ENCODE measurements around the gene PCMT1.
"Not testable (repeated sequence)": the region's sequence is repeated elsewhere in the genome, so short reads cannot be mapped to it uniquely, and the experiment has no call there.

Gene PCMT1

DNA sequence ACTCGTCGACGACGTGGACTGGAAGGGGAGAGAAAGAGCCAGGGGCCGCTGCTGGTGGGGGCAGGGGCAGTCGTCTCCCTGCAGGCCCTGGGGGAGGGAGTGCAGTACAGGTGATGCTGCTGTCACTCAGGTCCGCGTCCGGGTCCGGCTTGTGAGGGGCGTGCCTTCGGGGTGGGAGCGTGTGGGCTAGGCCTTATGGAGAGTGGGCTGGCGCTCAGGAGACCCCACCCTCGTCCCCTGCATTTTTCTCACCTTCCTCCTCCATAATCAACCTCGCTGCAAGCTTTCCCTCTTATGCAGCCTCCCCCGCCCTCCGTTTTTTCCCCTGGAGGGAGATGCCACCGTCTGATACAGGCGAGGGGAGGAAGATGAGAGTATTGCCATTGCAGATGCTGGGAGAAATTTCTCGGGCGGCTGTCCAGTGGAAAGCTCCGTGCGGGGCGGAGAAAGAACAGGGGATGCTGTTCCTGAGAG lies 632 bp downstream of the PCMT1 start:
- peak; percentile 92 for DNase-seq (ENCODE audit: low read depth, low spot score)

DNA sequence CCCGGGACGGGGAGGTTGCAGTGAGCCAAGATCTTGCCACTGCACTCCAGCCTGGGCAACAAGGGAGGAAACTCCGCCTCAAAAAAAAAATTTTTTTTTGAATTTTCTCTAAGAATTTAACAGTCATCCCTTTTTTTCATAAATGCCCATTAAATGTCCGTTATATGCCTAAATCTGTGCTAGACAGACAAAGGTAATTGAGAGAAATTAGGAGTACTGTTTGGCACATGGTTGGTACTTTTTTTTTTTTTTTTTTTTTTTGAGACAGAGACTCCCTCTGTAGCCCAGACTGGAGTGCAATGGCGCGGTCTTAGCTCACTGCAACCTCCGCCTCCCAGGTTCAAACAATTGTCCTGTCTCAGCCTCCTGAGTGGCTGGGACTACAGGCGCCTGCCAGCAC lies 1.7 kb downstream of the PCMT1 start:
- no peak for DNase-seq (ENCODE audit: low read depth, low spot score)

DNA sequence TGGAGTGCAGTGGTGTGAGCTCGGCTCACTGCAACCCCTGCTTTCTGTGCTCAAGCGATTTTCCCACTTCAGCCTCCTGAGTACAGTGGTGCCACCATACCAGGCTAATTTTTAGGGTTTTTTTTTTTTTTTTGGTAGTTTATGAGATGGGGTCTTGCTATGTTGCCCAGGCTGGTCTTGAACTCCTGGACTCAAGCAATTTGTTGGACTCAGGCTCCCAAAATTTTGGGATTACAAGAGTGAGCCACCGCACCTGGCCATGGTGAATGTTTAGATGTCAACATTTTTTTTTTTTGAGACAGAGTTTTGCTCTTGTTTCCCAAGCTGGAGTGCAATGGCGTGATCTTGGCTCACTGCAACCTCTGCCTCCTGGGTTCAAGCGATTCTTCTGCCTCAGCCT lies 2.4 kb downstream of the PCMT1 start:
- not testable (repeated sequence) for DNase-seq (ENCODE audit: low read depth, low spot score)

- no peak for DNase-seq (ENCODE audit: low read depth, low spot score)
These were observed 3.2 kb downstream of the PCMT1 start for GRCh38 chr6:149752600-149753373.

DNA sequence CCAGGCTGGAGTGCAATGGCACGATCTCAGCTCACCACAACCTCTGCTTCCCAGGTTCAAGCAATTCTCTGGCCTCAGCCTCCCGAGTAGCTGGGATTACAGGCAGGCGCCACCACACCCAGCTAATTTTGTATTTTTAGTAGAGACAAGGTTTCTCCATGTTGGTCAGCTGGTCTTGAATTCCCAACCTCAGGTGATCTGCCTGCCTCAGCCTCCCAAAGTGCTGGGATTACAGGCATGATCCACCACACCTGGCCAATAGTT lies 3.8 kb downstream of the PCMT1 start:
- DNase-seq (ENCODE audit: low read depth, low spot score), result not testable (repeated sequence)

- DNase-seq (ENCODE audit: low read depth, low spot score), result no peak
These were observed 5.0 kb downstream of the PCMT1 start for GRCh38 chr6:149754548-149754947.

DNA sequence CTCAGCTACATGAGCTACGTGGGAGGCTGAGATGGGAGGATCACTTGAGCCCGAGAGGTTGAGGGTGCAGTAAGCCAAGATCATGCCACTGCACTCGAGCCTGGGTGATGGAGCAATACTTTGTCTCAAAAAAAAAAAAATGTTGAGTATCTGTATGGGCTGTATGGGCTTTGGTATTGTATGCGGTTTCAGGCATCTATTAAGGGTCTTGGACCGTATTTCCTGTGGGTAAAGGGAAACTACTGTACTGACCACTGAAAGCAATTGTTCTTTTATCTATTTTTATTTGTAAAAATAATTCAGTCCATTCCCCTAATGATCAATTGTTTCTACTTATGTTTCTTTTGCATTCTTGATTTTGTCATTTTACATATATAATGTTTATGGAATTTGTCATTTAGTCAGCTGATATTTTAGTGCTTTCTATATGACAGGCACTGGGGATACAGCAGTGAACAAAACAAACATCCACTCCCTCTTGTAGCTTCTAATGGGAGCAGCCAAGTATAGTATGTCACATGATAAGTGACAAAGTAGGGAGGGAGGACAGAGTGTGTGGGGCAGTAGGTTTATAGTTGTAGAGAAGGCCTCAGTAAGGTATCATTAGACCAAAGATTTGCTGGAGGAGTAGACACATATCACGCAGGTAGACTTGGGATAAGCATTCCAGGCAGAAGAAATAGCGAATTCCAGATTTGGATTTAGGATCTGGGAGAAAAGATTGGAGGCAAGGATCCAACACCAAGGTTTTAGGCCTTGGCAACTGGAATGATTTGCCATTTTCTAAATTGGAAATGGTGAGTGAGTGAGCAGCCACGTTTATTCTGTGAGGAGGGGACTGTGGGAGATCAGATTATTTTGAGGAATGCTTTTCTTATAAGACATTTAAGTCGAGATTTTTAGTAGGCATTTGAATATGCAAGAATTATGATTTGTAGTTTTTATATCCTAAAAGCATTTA lies 6.0 kb downstream of the PCMT1 start:
- no peak for DNase-seq (ENCODE audit: low read depth, low spot score)

- no peak for DNase-seq (ENCODE audit: low read depth, low spot score)
These were observed 6.7 kb downstream of the PCMT1 start for GRCh38 chr6:149756261-149756636.

GRCh38 chr6:149761438-149761837 lies 11.9 kb downstream of the PCMT1 start:
- no peak for DNase-seq (ENCODE audit: low read depth, low spot score)

GRCh38 chr6:149763866-149764265 lies 14.3 kb downstream of the PCMT1 start:
- no peak for DNase-seq (ENCODE audit: low read depth, low spot score)

DNA sequence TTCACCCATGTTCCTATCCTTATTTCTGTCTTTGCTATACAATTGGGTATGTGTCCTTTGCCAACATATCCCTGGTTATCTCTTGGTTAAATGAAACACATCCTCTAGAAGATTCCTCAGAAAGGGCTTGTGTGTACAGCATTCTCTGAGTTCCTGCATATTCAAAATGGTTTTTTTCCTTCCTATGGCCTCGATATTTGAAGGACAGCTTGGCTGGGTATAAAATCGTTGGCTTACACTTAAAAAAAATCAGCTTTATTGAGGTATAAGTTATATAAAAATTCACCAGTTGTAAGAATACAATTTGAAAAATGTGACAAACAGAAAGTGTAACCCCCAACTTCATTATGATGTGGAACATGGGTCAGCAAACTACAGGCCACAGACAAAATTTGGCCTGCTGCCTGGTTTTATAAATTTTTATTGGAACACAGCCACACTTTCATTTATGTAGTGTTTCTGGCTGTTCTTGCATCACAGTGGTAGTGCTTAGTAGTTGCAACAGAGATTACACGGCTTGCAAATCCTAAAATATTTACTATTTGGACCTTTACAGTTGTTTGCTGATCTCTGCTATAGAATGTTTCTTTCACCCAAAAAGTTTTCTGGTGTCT lies 16.7 kb downstream of the PCMT1 start:
- DNase-seq (ENCODE audit: low read depth, low spot score), result no peak

DNA sequence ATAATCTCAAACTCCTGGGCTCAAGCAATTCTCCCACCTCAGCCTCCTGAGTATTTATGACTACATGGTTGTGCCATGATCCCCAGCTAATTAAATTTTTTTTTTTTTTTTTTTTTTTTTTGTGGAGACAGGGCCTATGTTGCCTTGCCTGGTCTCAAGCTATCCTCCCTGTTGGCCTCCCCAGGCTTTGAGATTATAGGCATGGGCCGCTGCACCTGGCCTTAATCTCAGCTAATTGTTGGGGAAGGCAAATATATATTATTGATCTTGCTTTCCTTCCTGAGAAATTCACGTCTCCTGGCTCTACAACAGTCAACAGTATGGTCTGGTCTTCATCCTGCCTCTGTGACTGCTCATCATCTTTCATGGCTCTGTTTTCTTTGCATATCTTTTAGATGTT lies 20.1 kb downstream of the PCMT1 start:
- no peak for DNase-seq (ENCODE audit: low read depth, low spot score)

- no peak for DNase-seq (ENCODE audit: low read depth, low spot score)
These were observed 21.6 kb downstream of the PCMT1 start for GRCh38 chr6:149771185-149771584.

DNA sequence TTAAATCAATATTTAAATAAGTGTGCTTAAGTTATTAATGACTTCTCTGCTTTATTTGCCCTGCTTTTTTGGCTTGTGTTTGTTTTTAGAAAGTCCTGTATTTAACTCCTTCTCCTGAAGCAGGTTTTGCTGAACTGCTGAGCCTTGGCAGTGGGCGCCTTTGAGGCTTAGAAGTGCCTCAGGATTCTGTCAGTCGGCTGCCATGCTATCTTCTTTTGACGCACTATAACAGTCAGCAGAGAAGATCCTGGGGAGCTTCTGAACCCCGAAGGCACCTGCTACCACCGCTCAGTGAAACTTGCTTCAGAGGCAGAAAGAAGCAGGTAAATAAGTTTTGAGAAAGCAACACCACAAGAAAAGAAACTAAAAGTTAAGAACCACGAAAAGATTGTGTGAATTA lies 22.4 kb downstream of the PCMT1 start:
- no peak for DNase-seq (ENCODE audit: low read depth, low spot score)

GRCh38 chr6:149777624-149778023 lies 28.1 kb downstream of the PCMT1 start:
- DNase-seq (ENCODE audit: low read depth, low spot score), result no peak

GRCh38 chr6:149779644-149779963 lies 30.1 kb downstream of the PCMT1 start:
- DNase-seq (ENCODE audit: low read depth, low spot score), result no peak

- DNase-seq (ENCODE audit: low read depth, low spot score), result no peak
These were observed 32.2 kb downstream of the PCMT1 start for GRCh38 chr6:149781715-149782114.

DNA sequence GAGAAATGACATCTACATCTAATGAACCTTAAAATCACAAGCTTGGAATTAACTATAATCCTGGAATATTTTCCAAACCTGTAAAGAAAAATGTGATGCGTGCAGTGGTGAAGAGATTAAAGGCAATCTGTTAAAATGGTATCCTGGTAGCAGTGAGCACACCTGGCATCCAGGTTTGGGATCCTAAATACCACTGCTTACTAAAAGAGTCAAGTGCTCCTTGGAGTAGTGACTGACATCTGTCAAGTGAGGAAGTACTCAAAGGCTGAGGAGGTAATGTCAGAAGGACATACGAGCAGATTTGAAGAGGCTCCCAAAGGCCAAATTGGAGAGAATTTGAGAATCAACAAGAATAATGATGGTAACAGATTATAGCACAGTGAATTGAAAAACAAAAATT lies 32.8 kb downstream of the PCMT1 start:
- DNase-seq (ENCODE audit: low read depth, low spot score), result no peak

DNA sequence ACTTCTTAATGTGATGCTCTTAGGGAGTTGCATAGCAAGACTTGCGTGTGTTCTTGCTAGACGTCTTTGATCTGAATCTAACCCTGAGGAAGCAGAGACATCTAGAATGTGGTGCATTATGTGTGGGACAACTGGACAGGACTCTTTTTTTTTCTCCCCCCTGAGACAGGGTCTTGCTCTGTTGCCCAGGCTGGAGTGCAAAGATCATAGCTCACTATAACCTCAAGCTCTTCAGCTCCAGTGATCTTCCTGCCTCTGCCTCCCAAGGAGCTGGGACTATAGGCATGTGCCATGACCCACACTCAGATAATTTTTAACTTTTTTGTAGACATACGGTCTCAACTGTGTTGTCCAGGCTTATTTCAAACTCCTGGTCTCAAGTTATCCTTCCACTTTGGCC lies 34.0 kb downstream of the PCMT1 start:
- no peak for DNase-seq (ENCODE audit: low read depth, low spot score)

- DNase-seq (ENCODE audit: low read depth, low spot score), result no peak
These were observed 56.6 kb downstream of the PCMT1 start for GRCh38 chr6:149806127-149806526.

GRCh38 chr6:149809798-149810197 lies 60.3 kb downstream of the PCMT1 start:
- no peak for DNase-seq (ENCODE audit: low read depth, low spot score)

GRCh38 chr6:149813351-149813750 lies 63.8 kb downstream of the PCMT1 start:
- DNase-seq (ENCODE audit: low read depth, low spot score), result no peak

GRCh38 chr6:149815788-149816187 lies 66.2 kb downstream of the PCMT1 start:
- DNase-seq (ENCODE audit: low read depth, low spot score), result no peak
